GM12878 (cell line): ENCODE measurements around the gene SYTL2. TPM values are rescaled to one million over a fixed set of nuclear protein-coding genes. Genes with fewer than 3 reads are reported as not detected.

Source experiments
- ATF2 ChIP-seq: IDR thresholded peaks from 2 replicates; pipeline ENCODE4 v1.6.1; 2012; ENCODE audit warnings: low read length, inconsistent platforms
- CREB1 ChIP-seq: IDR thresholded peaks from 2 replicates; pipeline ENCODE4 v1.6.1; 2012; ENCODE audit warnings: low read depth, mild to moderate bottlenecking, inconsistent platforms
- HSF1 ChIP-seq: fragments of 150-350 bp; IDR thresholded peaks from 2 replicates; pipeline ENCODE4 v1.6.1; 2014; ENCODE audit warnings: mild to moderate bottlenecking, low read depth, low read length
- JUNB ChIP-seq: IDR thresholded peaks from 2 replicates; pipeline ENCODE4 v1.6.1; 2016; ENCODE audit warnings: antibody characterized with exemption, mild to moderate bottlenecking
- NKRF ChIP-seq: fragments of 450-650 bp; conservative IDR thresholded peaks from 2 replicates; pipeline ENCODE4 v1.6.1; 2017; ENCODE audit warnings: mild to moderate bottlenecking, moderate library complexity
- PML ChIP-seq: IDR thresholded peaks from 2 replicates; pipeline ENCODE4 v1.6.1; 2012; ENCODE audit warnings: low read length, inconsistent platforms
- PRDM15 ChIP-seq: fragments of 450-650 bp; formaldehyde crosslinking; IDR thresholded peaks from 2 replicates; pipeline ENCODE4 v1.4.0; 2020; ENCODE audit warnings: mild to moderate bottlenecking, moderate library complexity
- SKIL ChIP-seq: fragments of 450-650 bp; IDR thresholded peaks from 2 replicates; pipeline ENCODE4 v1.6.1; 2017; ENCODE audit warnings: mild to moderate bottlenecking, low read depth, inconsistent platforms; ENCODE audit not compliant: poor library complexity, severe bottlenecking
- SMC3 ChIP-seq: IDR thresholded peaks from 2 replicates; pipeline ENCODE4 v1.6.1; 2011; ENCODE audit warnings: low read length, improper control_type of control experiment, borderline replicate concordance
- SREBF1 ChIP-seq: IDR thresholded peaks from 2 replicates; pipeline ENCODE4 v1.6.1; 2012; ENCODE audit warnings: mild to moderate bottlenecking, low read length
- SREBF2 ChIP-seq: IDR thresholded peaks from 2 replicates; pipeline ENCODE4 v1.6.1; 2012; ENCODE audit warnings: mild to moderate bottlenecking, low read length
- TBL1XR1 ChIP-seq: IDR thresholded peaks from 2 replicates; pipeline ENCODE4 v1.6.1; 2012; ENCODE audit warnings: low read depth, low read length, improper control_type of control experiment
- ZNF217 ChIP-seq: fragments of 450-650 bp; IDR thresholded peaks from 2 replicates; pipeline ENCODE4 v1.6.1; 2017; ENCODE audit warnings: antibody characterized with exemption, mild to moderate bottlenecking
- polyA plus RNA-seq, 11 experiments: library from polyadenylated mRNA; depleted of rRNA in 4 of 11; unstranded in 6 of 11; stranded (reverse) in 5 of 11; fragments of >200 nt; fragmentation: Nextera tagmentation in 4 of 11; fragmentation: Illumina TruSeq in 1 of 11; extraction: Ambion mirVana in 4 of 11; extraction: Trizol in 1 of 11; gene quantifications; 1 replicate in 1 of 11; 2 replicates in 10 of 11; pipeline versions ENCODE4 v1.2.1 to v1.2.3, GENCODE V29; 2011 to 2016; ENCODE audit warnings: inconsistent platforms in 2 of 11, missing spikeins in 2 of 11, low read depth in 1 of 11
- total RNA-seq, 4 experiments: library from RNA; depleted of rRNA in 3 of 4; stranded (reverse); fragments of >200 nt in 3 of 4; fragmentation: Illumina TruSeq in 1 of 4; extraction: Trizol in 1 of 4; gene quantifications; 2 replicates each; pipeline versions ENCODE4 v1.2.1 to v1.2.3, GENCODE V29; 2013 to 2021

Gene SYTL2
- total and polyA plus RNA-seq, 10 of the 15 experiments (the other 5 are each of a cell fraction or from before 2014, with no cell fraction given) = 0.02 to 1.4 (median 0.31) TPM; not detected in 2

GRCh38 chr11:85756401-85757200 lies 54.3 kb downstream of the SYTL2 start (continued):
- no peak for TF ChIP-seq TBL1XR1
- no peak for TF ChIP-seq PML
- no peak for TF ChIP-seq ZNF217
- TF ChIP-seq NKRF = no peak
- TF ChIP-seq ATF2 = no peak
- TF ChIP-seq CREB1 = no peak
- no peak for TF ChIP-seq PRDM15 (CRISPR knock-in tag)
- TF ChIP-seq SREBF1 = no peak
- no peak for TF ChIP-seq HSF1
- TF ChIP-seq SMC3 = no peak
- no peak for TF ChIP-seq SREBF2
- no peak for TF ChIP-seq SKIL
- no peak for TF ChIP-seq JUNB
